ENCODE data around the gene FURIN.
A peak's percentile ranks its signal among the peaks of the same experiment; 100 is the strongest.

Gene FURIN

GRCh38 chr15:90870354-90871138 is 2.2 kb downstream of the FURIN start:
- DNase-seq: no peak
- Histone ChIP-seq H3K36me3 (no peaks in the 10 kb centered on the region), H3K4me1 (peaks cover 8% of the 10 kb centered on the region; the same call in 1 of the 2 replicates), H3K27me3 (no peaks in the 10 kb centered on the region), H3K9me3 (no peaks in the 10 kb centered on the region), H3K4me3 (ENCODE audit: low read depth, low read length) (peak overlapping the region; percentile 67)
- no peak for TF ChIP-seq CTCF (IDR thresholded peaks at IDR 0.05; ENCODE audit: low read depth, low read length)

GRCh38 chr15:90871139-90871715 is 2.8 kb downstream of the FURIN start:
- Histone ChIP-seq H3K27me3 (no peaks in the 10 kb centered on the region), H3K4me3 (ENCODE audit: low read depth, low read length) (peak overlapping the region; percentile 67), H3K36me3 (no peaks in the 10 kb centered on the region), H3K4me1 (peaks cover 8% of the 10 kb centered on the region; the same call in 1 of the 2 replicates), H3K9me3 (no peaks in the 10 kb centered on the region)
- no peak for TF ChIP-seq CTCF (IDR thresholded peaks at IDR 0.05; ENCODE audit: low read depth, low read length)
- peak; percentile 43 for DNase-seq

GRCh38 chr15:90871716-90872485 is 3.5 kb downstream of the FURIN start:
- no peak for DNase-seq

GRCh38 chr15:90872486-90873184 is 4.2 kb downstream of the FURIN start:
- Histone ChIP-seq H3K27me3 (no peaks in the 10 kb centered on the region), H3K36me3 (peaks cover 6% of the 10 kb centered on the region), H3K9me3 (no peaks in the 10 kb centered on the region), H3K4me1 (peaks cover 8% of the 10 kb centered on the region; the same call in 1 of the 2 replicates), H3K4me3 (ENCODE audit: low read depth, low read length) (peak overlapping the region; percentile 67)
- TF ChIP-seq CTCF (IDR thresholded peaks at IDR 0.05; ENCODE audit: low read depth, low read length): no peak
- DNase-seq: no peak

More at GRCh38 chr15:90871716-90872485, 3.5 kb downstream of the FURIN start:
- no peaks in the 10 kb centered on the region for H3K27me3 ChIP-seq
- H3K4me3 ChIP-seq (ENCODE audit: low read depth, low read length): peak overlapping the region; percentile 67
- TF ChIP-seq CTCF (IDR thresholded peaks at IDR 0.05; ENCODE audit: low read depth, low read length): no peak
- H3K9me3 ChIP-seq: no peaks in the 10 kb centered on the region
- H3K4me1 ChIP-seq: peaks cover 8% of the 10 kb centered on the region; the same call in 1 of the 2 replicates
- H3K36me3 ChIP-seq: peaks cover 3% of the 10 kb centered on the region; the same call in 1 of the 2 replicates

GRCh38 chr15:90873488-90873997 is 5.2 kb downstream of the FURIN start:
- Histone ChIP-seq H3K9me3 (no peaks in the 10 kb centered on the region), H3K4me3 (ENCODE audit: low read depth, low read length) (no peak overlapping the region)
- no peak for TF ChIP-seq CTCF (IDR thresholded peaks at IDR 0.05; ENCODE audit: low read depth, low read length)

More at GRCh38 chr15:90873488-90873997, 5.2 kb downstream of the FURIN start:
- no peak for DNase-seq
- H3K36me3 ChIP-seq: peaks cover 10% of the 10 kb centered on the region
- H3K27me3 ChIP-seq: no peaks in the 10 kb centered on the region
- H3K4me1 ChIP-seq: peaks cover 8% of the 10 kb centered on the region; the same call in 1 of the 2 replicates

All from BE2C (cell line).